ENCODE measurements around the gene GATB.

DNA sequence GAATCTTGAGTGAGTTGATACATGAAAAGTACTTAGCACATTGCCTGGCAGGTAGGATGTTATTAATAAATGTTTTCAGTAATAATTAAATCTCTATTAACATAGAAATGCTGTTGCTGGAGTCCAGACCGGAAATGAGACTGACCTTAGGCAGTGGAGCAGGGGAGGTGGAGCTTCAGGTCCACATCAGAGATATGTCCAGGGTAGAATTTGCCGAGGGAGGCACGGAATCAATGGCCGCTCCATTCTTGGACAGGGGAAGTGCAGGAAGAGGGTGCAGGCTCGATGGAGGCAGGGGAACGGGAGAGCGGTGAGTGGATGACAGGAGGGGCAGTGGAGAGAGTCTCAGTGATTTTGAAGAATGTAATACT lies 107.3 kb downstream of the GATB start:
- no peak for TF ChIP-seq ATF2 (tag by site-specific recombination; IDR thresholded peaks at IDR 0.05; ENCODE audit: low read depth)
- TF ChIP-seq, protein P1, sequence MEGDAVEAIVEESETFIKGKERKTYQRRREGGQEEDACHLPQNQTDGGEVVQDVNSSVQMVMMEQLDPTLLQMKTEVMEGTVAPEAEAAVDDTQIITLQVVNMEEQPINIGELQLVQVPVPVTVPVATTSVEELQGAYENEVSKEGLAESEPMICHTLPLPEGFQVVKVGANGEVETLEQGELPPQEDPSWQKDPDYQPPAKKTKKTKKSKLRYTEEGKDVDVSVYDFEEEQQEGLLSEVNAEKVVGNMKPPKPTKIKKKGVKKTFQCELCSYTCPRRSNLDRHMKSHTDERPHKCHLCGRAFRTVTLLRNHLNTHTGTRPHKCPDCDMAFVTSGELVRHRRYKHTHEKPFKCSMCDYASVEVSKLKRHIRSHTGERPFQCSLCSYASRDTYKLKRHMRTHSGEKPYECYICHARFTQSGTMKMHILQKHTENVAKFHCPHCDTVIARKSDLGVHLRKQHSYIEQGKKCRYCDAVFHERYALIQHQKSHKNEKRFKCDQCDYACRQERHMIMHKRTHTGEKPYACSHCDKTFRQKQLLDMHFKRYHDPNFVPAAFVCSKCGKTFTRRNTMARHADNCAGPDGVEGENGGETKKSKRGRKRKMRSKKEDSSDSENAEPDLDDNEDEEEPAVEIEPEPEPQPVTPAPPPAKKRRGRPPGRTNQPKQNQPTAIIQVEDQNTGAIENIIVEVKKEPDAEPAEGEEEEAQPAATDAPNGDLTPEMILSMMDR (tag by site-specific recombination; IDR thresholded peaks at IDR 0.05) = no peak
- no peak for TF ChIP-seq ZNF350 (tag by site-specific recombination; IDR thresholded peaks at IDR 0.05)
- no peak for TF ChIP-seq KLF16 (tag by site-specific recombination; IDR thresholded peaks at IDR 0.05)
- TF ChIP-seq ZNF16 (tag by site-specific recombination; IDR thresholded peaks at IDR 0.05; ENCODE audit: low read depth) = no peak
- TF ChIP-seq ZIC2 (tag by site-specific recombination; IDR thresholded peaks at IDR 0.05) = no peak
- no peak for TF ChIP-seq EGR2 (tag by site-specific recombination; IDR thresholded peaks at IDR 0.05; ENCODE audit: low read depth)
- no peak for TF ChIP-seq ZNF549 (tag by site-specific recombination; IDR thresholded peaks at IDR 0.05)

All from HEK293 (cell line).